GM19099 (cell line): ENCODE measurements around the gene TAF15.
A peak's percentile ranks its signal among the peaks of the same experiment; 100 is the strongest.

Experiments
- POLR2A ChIP-seq: IDR thresholded peaks from 3 replicates; pipeline ENCODE4 v1.6.1; 2011; ENCODE audit warnings: low read depth; ENCODE audit not compliant: insufficient read length; ENCODE audit errors: extremely low read depth

The TAF15 gene

GRCh38 chr17:35808962-35809854 lies at the start of gene TAF15:
TAF15 (plus strand) TSS chr17:35809484; CDS start chr17:35809570, 86 bp downstream.
- peak; percentile 99 for TF ChIP-seq POLR2A

GRCh38 chr17:35760587-35760986 lies 48.7 kb upstream of the TAF15 start, which contains the start of gene C17orf50:
C17orf50 (plus strand) TSS chr17:35760887; CDS start chr17:35760942, 55 bp downstream.
- TF ChIP-seq POLR2A: no peak

GRCh38 chr17:35761601-35762000 lies 47.7 kb upstream of the TAF15 start:
- TF ChIP-seq POLR2A: no peak

GRCh38 chr17:35763767-35764122 lies 45.5 kb upstream of the TAF15 start:
- no peak for TF ChIP-seq POLR2A

GRCh38 chr17:35764123-35764991 lies 44.9 kb upstream of the TAF15 start:
- no peak for TF ChIP-seq POLR2A

- TF ChIP-seq POLR2A: no peak
These were observed 44.1 kb upstream of the TAF15 start for GRCh38 chr17:35765086-35765710.

- no peak for TF ChIP-seq POLR2A
These were observed 43.4 kb upstream of the TAF15 start for GRCh38 chr17:35765756-35766488.

GRCh38 chr17:35766489-35766877 lies 42.8 kb upstream of the TAF15 start:
- no peak for TF ChIP-seq POLR2A

- no peak for TF ChIP-seq POLR2A
These were observed 42.3 kb upstream of the TAF15 start for GRCh38 chr17:35766903-35767510.

GRCh38 chr17:35768797-35769196 lies 40.5 kb upstream of the TAF15 start:
- TF ChIP-seq POLR2A: no peak

- TF ChIP-seq POLR2A: no peak
These were observed 39.3 kb upstream of the TAF15 start for GRCh38 chr17:35769895-35770486.

GRCh38 chr17:35773129-35773528 lies 36.2 kb upstream of the TAF15 start:
- no peak for TF ChIP-seq POLR2A

GRCh38 chr17:35773679-35774425 lies 35.4 kb upstream of the TAF15 start:
- TF ChIP-seq POLR2A: no peak

GRCh38 chr17:35774499-35774898 lies 34.8 kb upstream of the TAF15 start:
- no peak for TF ChIP-seq POLR2A

GRCh38 chr17:35775039-35775438 lies 34.2 kb upstream of the TAF15 start:
- no peak for TF ChIP-seq POLR2A
